MM.1S (cell line): ENCODE data around the gene SLC25A26.

Source experiments
- DNase-seq: peaks from one replicate; pipeline ENCODE4 v3.0.0-alpha.2; 2015
- H2AFZ ChIP-seq: fragments of 300-600 bp; sonication (generic); 2 replicates; pipeline ENCODE4 v1.6.0; 2016; ENCODE audit warnings: antibody characterized with exemption, low read length
- H3F3A ChIP-seq: fragments of 300-600 bp; sonication (generic); 2 replicates; pipeline ENCODE4 v1.6.1; 2016; ENCODE audit warnings: mild to moderate bottlenecking, antibody characterized with exemption, low read length, moderate library complexity, mixed read lengths; ENCODE audit not compliant: insufficient read depth
- H3K27ac ChIP-seq: fragments of 300-600 bp; sonication (generic); 2 replicates; pipeline ENCODE4 v1.5.1; 2016; ENCODE audit warnings: mild to moderate bottlenecking, low read length
- H3K27me3 ChIP-seq: fragments of 300-600 bp; sonication (generic); replicated peaks from 2 replicates; pipeline ENCODE4 v1.6.0; 2016; ENCODE audit warnings: low read length; ENCODE audit not compliant: insufficient read depth
- H3K36me3 ChIP-seq: fragments of 300-600 bp; sonication (generic); replicated peaks from 2 replicates; pipeline ENCODE4 v1.6.1; 2016; ENCODE audit warnings: mild to moderate bottlenecking, low read length, mixed read lengths; ENCODE audit not compliant: insufficient read depth
- H3K4me1 ChIP-seq: fragments of 300-600 bp; sonication (generic); 2 replicates; pipeline ENCODE4 v1.6.1; 2016; ENCODE audit warnings: low read length, mixed read lengths
- H3K4me2 ChIP-seq: fragments of 300-600 bp; sonication (generic); 2 replicates; pipeline ENCODE4 v1.6.0; 2016; ENCODE audit warnings: low read depth, low read length
- H3K4me3 ChIP-seq: fragments of 300-600 bp; sonication (generic); 2 replicates; pipeline ENCODE4 v1.5.1; 2016; ENCODE audit warnings: low read length, mixed read lengths
- H3K79me2 ChIP-seq: fragments of 300-600 bp; sonication (generic); 2 replicates; pipeline ENCODE4 v1.6.1; 2016; ENCODE audit warnings: mixed run types, low read length, mixed read lengths
- H3K9ac ChIP-seq: fragments of 300-600 bp; sonication (generic); 2 replicates; pipeline ENCODE4 v1.6.1; 2016; ENCODE audit warnings: low read length, mixed read lengths
- H3K9me2 ChIP-seq: fragments of 300-600 bp; sonication (generic); replicated peaks from 2 replicates; pipeline ENCODE4 v1.6.1; 2016; ENCODE audit warnings: mild to moderate bottlenecking, low read length, mixed read lengths; ENCODE audit not compliant: insufficient read depth
- H3K9me3 ChIP-seq: fragments of 300-600 bp; sonication (generic); replicated peaks from 2 replicates; pipeline ENCODE4 v1.6.1; 2016; ENCODE audit warnings: mild to moderate bottlenecking, low read length, mixed read lengths; ENCODE audit not compliant: insufficient read depth
- H4K20me1 ChIP-seq: fragments of 300-600 bp; sonication (generic); 2 replicates; pipeline ENCODE4 v1.6.1; 2016; ENCODE audit warnings: mild to moderate bottlenecking, low read length, moderate library complexity, mixed read lengths; ENCODE audit not compliant: insufficient read depth
- EZH2 ChIP-seq: fragments of 300-600 bp; sonication (generic); optimal IDR thresholded peaks from 2 replicates; pipeline ENCODE3; 2017; ENCODE audit warnings: low read depth, mild to moderate bottlenecking, antibody characterized with exemption, low read length, mixed read lengths
- EZH2phosphoT487 ChIP-seq: fragments of 300-600 bp; sonication (generic); IDR thresholded peaks from 2 replicates; pipeline ENCODE4 v1.6.1; 2018; ENCODE audit warnings: antibody characterized with exemption, low read length
- TF ChIP-seq, protein P1 (sequence below): fragments of 300-600 bp; sonication (generic); IDR thresholded peaks from 2 replicates; pipeline ENCODE4 v1.5.1; 2016; ENCODE audit warnings: antibody characterized with exemption, low read length, mixed read lengths

Gene SLC25A26

DNA sequence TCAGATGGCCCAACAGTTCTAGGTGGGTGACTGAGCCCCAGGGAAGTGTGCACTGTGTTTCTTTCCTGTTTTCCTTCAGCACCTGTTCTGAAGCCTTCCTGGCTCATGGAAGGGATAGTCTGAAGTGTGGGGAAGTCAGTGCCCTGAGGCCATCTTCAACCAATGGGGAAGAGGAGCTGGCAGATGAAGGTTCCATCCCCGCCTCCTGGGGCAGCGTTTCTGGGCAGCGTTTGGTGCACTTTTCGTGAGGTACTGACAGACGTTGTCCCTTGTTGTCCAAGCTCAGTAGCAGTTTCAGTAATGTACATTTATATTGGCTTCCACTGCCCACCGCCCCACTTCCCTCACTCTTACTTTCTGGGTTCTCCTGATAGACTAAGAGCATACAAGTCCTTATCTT, 42.6 kb upstream of the SLC25A26 start:
- Histone ChIP-seq H3F3A (no peaks in the 10 kb centered on the region), H3K27me3 (no peaks in the 10 kb centered on the region), H3K9me3 (no peaks in the 10 kb centered on the region), H3K36me3 (no peaks in the 10 kb centered on the region), H4K20me1 (no peaks in the 10 kb centered on the region), H2AFZ (no peak overlapping the region), H3K4me3 (no peak overlapping the region), H3K9ac (no peak overlapping the region), H3K27ac (no peak overlapping the region), H3K79me2 (no peaks in the 10 kb centered on the region), H3K4me1 (no peaks in the 10 kb centered on the region), H3K4me2 (no peak overlapping the region), H3K9me2 (no peaks in the 10 kb centered on the region)
- DNase-seq: no peak
- TF ChIP-seq EZH2phosphoT487 (no peak), EZH2 (no peak)
- TF ChIP-seq, protein P1, sequence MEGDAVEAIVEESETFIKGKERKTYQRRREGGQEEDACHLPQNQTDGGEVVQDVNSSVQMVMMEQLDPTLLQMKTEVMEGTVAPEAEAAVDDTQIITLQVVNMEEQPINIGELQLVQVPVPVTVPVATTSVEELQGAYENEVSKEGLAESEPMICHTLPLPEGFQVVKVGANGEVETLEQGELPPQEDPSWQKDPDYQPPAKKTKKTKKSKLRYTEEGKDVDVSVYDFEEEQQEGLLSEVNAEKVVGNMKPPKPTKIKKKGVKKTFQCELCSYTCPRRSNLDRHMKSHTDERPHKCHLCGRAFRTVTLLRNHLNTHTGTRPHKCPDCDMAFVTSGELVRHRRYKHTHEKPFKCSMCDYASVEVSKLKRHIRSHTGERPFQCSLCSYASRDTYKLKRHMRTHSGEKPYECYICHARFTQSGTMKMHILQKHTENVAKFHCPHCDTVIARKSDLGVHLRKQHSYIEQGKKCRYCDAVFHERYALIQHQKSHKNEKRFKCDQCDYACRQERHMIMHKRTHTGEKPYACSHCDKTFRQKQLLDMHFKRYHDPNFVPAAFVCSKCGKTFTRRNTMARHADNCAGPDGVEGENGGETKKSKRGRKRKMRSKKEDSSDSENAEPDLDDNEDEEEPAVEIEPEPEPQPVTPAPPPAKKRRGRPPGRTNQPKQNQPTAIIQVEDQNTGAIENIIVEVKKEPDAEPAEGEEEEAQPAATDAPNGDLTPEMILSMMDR: no peak

DNA sequence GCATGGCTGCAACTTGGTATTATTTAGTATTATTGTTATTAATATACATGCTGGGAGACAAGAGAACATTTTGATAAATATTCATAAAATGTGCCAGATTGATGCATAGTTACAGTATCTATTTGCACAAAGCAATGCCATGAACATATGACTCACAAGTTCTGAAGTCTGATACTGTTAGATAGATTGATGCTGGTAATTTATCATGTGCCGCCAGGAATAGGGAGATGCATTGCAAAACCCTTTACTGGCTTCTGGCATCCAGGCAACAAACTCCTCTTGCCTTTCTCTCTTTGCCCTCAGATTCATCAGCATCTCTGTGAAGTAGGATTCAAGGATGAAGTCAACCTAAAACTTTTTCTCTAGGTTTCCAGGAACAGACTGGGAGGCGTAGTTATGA, 41.0 kb upstream of the SLC25A26 start:
- H3K4me1 ChIP-seq: no peaks in the 10 kb centered on the region
- H3K4me2 ChIP-seq: no peak overlapping the region
- H3K9me2 ChIP-seq: no peaks in the 10 kb centered on the region
- no peaks in the 10 kb centered on the region for H3F3A ChIP-seq
- H3K27me3 ChIP-seq: no peaks in the 10 kb centered on the region
- H3K4me3 ChIP-seq: no peak overlapping the region
- H3K79me2 ChIP-seq: no peaks in the 10 kb centered on the region
- TF ChIP-seq, protein P1: no peak
- no peak for TF ChIP-seq EZH2phosphoT487
- no peak for TF ChIP-seq EZH2
- H3K9ac ChIP-seq: no peak overlapping the region
- H3K36me3 ChIP-seq: no peaks in the 10 kb centered on the region
- no peak overlapping the region for H2AFZ ChIP-seq
- no peak overlapping the region for H3K27ac ChIP-seq
- H3K9me3 ChIP-seq: no peaks in the 10 kb centered on the region
- no peaks in the 10 kb centered on the region for H4K20me1 ChIP-seq
- no peak for DNase-seq

DNA sequence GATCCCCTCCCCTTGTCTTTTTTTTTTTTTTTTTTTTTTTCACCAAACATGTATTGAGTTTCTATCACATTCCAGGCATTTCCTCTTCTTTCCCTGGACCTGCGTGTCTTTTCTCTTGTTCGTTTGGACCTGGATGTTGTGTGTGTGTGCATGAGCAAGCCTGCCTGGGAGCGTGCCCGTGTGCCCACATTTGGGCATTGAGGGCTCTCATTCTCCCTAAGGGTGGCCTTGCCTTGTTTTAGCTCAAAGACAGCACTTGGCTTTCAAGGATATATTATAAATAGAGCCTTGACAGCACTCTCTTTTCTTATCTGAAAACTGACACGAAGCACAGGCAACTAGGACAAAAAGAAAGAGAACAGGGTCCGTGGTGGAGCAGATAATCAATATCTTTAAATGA, 39.0 kb upstream of the SLC25A26 start:
- no peaks in the 10 kb centered on the region for H3K9me2 ChIP-seq
- no peak overlapping the region for H2AFZ ChIP-seq
- H3K79me2 ChIP-seq: no peaks in the 10 kb centered on the region
- H3K4me1 ChIP-seq: no peaks in the 10 kb centered on the region
- H3K9ac ChIP-seq: no peak overlapping the region
- no peak overlapping the region for H3K27ac ChIP-seq
- DNase-seq: no peak
- H3K36me3 ChIP-seq: no peaks in the 10 kb centered on the region
- H3K9me3 ChIP-seq: no peaks in the 10 kb centered on the region
- H3F3A ChIP-seq: no peaks in the 10 kb centered on the region
- no peaks in the 10 kb centered on the region for H4K20me1 ChIP-seq
- TF ChIP-seq, protein P1: no peak
- TF ChIP-seq EZH2phosphoT487 (no peak), EZH2 (no peak)
- H3K4me2 ChIP-seq: no peak overlapping the region
- no peaks in the 10 kb centered on the region for H3K27me3 ChIP-seq
- no peak overlapping the region for H3K4me3 ChIP-seq
